HG02970 (cell line): ENCODE results near the gene SPTAN1.
"Not testable (repeated sequence)": the region's sequence is repeated elsewhere in the genome, so short reads cannot be mapped to it uniquely, and the experiment has no call there.

Source experiments
- ATAC-seq: cut with Tn5 transposase; IDR thresholded peaks from one replicate; pipeline ENCODE4 v1.9.1; 2021; ENCODE audit warnings: mild to moderate bottlenecking, moderate library complexity, moderate number of reproducible peaks; ENCODE audit not compliant: unreplicated experiment, low FRiP score

Gene SPTAN1

GRCh38 chr9:128552153-128552743, at the start of gene SPTAN1:
TSS of gene SPTAN1 (plus strand) at chr9:128552587. CDS start at chr9:128566741, 14,154 bp downstream.
- peak; percentile 81 for ATAC-seq

- ATAC-seq: not testable (repeated sequence)
These were observed 49.0 kb upstream of the SPTAN1 start for GRCh38 chr9:128503415-128503825.

- ATAC-seq: no peak
These were observed 48.5 kb upstream of the SPTAN1 start for GRCh38 chr9:128503870-128504269.

GRCh38 chr9:128504485-128505413, 47.6 kb upstream of the SPTAN1 start, which contains the start of gene GLE1:
TSS of gene GLE1 (plus strand) at chr9:128504719. CDS start at chr9:128504806, 87 bp downstream.
- ATAC-seq: peak; percentile 90

GRCh38 chr9:128505414-128505765, 47.0 kb upstream of the SPTAN1 start:
- ATAC-seq: no peak

- ATAC-seq: not testable (repeated sequence)
These were observed 46.5 kb upstream of the SPTAN1 start for GRCh38 chr9:128505906-128506305.

- no peak for ATAC-seq
These were observed 39.6 kb upstream of the SPTAN1 start for GRCh38 chr9:128512820-128513219.

- no peak for ATAC-seq
These were observed 30.4 kb upstream of the SPTAN1 start for GRCh38 chr9:128521956-128522355.

GRCh38 chr9:128523199-128523925, 29.0 kb upstream of the SPTAN1 start:
- no peak for ATAC-seq

- ATAC-seq: no peak
These were observed 25.7 kb upstream of the SPTAN1 start for GRCh38 chr9:128526720-128527119.

- no peak for ATAC-seq
These were observed 23.8 kb upstream of the SPTAN1 start for GRCh38 chr9:128528445-128529160.

GRCh38 chr9:128529191-128529590, 23.2 kb upstream of the SPTAN1 start:
- ATAC-seq: no peak

- ATAC-seq: no peak
These were observed 19.8 kb upstream of the SPTAN1 start for GRCh38 chr9:128532581-128532980.

- ATAC-seq: no peak
These were observed 11.6 kb upstream of the SPTAN1 start for GRCh38 chr9:128540634-128541360.

- ATAC-seq: no peak
These were observed 5.9 kb upstream of the SPTAN1 start for GRCh38 chr9:128546504-128546903.

GRCh38 chr9:128548876-128549275, 3.5 kb upstream of the SPTAN1 start:
- no peak for ATAC-seq

- ATAC-seq: no peak
These were observed 2.2 kb upstream of the SPTAN1 start for GRCh38 chr9:128550226-128550625.

GRCh38 chr9:128550770-128551656, 1.4 kb upstream of the SPTAN1 start:
- ATAC-seq: no peak

GRCh38 chr9:128551657-128552152, 682 bp upstream of the SPTAN1 start:
- no peak for ATAC-seq
